ENCODE results near the gene GID8. TPM values are rescaled to one million over a fixed set of nuclear protein-coding genes. Genes with fewer than 3 reads are reported as not detected.

GID8 gene
- total RNA-seq, 1 experiment from 2014 or later, result 64.3 TPM

GRCh38 chr20:62984666-62985443, 46.9 kb downstream of the GID8 start:
- CTCF ChIA-PET, result interaction anchor here (1.4 kb wide), 1 partner anchor 12 kb away, joined by 7 read pairs; no protein-coding TSS in a partner anchor

GRCh38 chr20:62985444-62985778, 47.5 kb downstream of the GID8 start:
- H3K4me1 Mint-ChIP-seq (ENCODE audit: low read depth, unreplicated experiment), result no peaks in the 10 kb centered on the region
- no peak for DNase-seq
- peaks cover 100% of the 10 kb centered on the region for H3K27me3 Mint-ChIP-seq (ENCODE audit: unreplicated experiment)
- H3K27ac Mint-ChIP-seq (ENCODE audit: unreplicated experiment), result no peak overlapping the region
- TF ChIP-seq, protein P1, sequence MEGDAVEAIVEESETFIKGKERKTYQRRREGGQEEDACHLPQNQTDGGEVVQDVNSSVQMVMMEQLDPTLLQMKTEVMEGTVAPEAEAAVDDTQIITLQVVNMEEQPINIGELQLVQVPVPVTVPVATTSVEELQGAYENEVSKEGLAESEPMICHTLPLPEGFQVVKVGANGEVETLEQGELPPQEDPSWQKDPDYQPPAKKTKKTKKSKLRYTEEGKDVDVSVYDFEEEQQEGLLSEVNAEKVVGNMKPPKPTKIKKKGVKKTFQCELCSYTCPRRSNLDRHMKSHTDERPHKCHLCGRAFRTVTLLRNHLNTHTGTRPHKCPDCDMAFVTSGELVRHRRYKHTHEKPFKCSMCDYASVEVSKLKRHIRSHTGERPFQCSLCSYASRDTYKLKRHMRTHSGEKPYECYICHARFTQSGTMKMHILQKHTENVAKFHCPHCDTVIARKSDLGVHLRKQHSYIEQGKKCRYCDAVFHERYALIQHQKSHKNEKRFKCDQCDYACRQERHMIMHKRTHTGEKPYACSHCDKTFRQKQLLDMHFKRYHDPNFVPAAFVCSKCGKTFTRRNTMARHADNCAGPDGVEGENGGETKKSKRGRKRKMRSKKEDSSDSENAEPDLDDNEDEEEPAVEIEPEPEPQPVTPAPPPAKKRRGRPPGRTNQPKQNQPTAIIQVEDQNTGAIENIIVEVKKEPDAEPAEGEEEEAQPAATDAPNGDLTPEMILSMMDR (IDR thresholded peaks at IDR 0.05; ENCODE audit: unreplicated experiment), result no peak
- no peak overlapping the region for H3K4me3 Mint-ChIP-seq (ENCODE audit: low read depth, unreplicated experiment)
- CTCF ChIA-PET, result interaction anchor here (0.6 kb wide), 1 partner anchor 13 kb away, joined by 3 read pairs; no protein-coding TSS in a partner anchor
- H3K36me3 Mint-ChIP-seq (ENCODE audit: insufficient read depth, unreplicated experiment), result peaks cover 9% of the 10 kb centered on the region
- intact Hi-C loops (cut with micrococcal nuclease; ENCODE audit: unreplicated experiment), result no loop called here
- no peaks in the 10 kb centered on the region for H3K9me3 Mint-ChIP-seq (ENCODE audit: low read depth, unreplicated experiment)
- BruUV-seq (replicated peaks), result no TSS peak

More at GRCh38 chr20:62984666-62985443, 46.9 kb downstream of the GID8 start:
- Mint-ChIP-seq H3K4me1 (ENCODE audit: low read depth, unreplicated experiment) (no peaks in the 10 kb centered on the region), H3K9me3 (ENCODE audit: low read depth, unreplicated experiment) (no peaks in the 10 kb centered on the region), H3K27me3 (ENCODE audit: unreplicated experiment) (peaks cover 100% of the 10 kb centered on the region), H3K36me3 (ENCODE audit: insufficient read depth, unreplicated experiment) (peaks cover 9% of the 10 kb centered on the region), H3K4me3 (ENCODE audit: low read depth, unreplicated experiment) (no peak overlapping the region), H3K27ac (ENCODE audit: unreplicated experiment) (no peak overlapping the region)
- BruUV-seq (replicated peaks), result no TSS peak
- intact Hi-C loops (cut with micrococcal nuclease; ENCODE audit: unreplicated experiment), result no loop called here
- DNase-seq, result no peak
- TF ChIP-seq, protein P1 (IDR thresholded peaks at IDR 0.05; ENCODE audit: unreplicated experiment), result no peak

GRCh38 chr20:62986257-62986800, 48.4 kb downstream of the GID8 start:
- peaks cover 6% of the 10 kb centered on the region for H3K36me3 Mint-ChIP-seq (ENCODE audit: insufficient read depth, unreplicated experiment)
- DNase-seq, result no peak
- H3K27ac Mint-ChIP-seq (ENCODE audit: unreplicated experiment), result no peak overlapping the region
- intact Hi-C loops (cut with micrococcal nuclease; ENCODE audit: unreplicated experiment), result no loop called here
- no TSS peak for BruUV-seq (replicated peaks)
- H3K4me3 Mint-ChIP-seq (ENCODE audit: low read depth, unreplicated experiment), result no peak overlapping the region
- peaks cover 100% of the 10 kb centered on the region for H3K27me3 Mint-ChIP-seq (ENCODE audit: unreplicated experiment)
- no peaks in the 10 kb centered on the region for H3K9me3 Mint-ChIP-seq (ENCODE audit: low read depth, unreplicated experiment)
- CTCF ChIA-PET, result interaction anchor here (0.6 kb wide), 1 partner anchor 14 kb away, joined by 3 read pairs; no protein-coding TSS in a partner anchor
- no peaks in the 10 kb centered on the region for H3K4me1 Mint-ChIP-seq (ENCODE audit: low read depth, unreplicated experiment)
- TF ChIP-seq, protein P1 (IDR thresholded peaks at IDR 0.05; ENCODE audit: unreplicated experiment), result no peak

- CTCF ChIA-PET, result interaction anchor here (0.7 kb wide), 3 partner anchors 12 to 224 kb away, joined by 3 to 5 read pairs (median 4); no protein-coding TSS in a partner anchor
- intact Hi-C loops (cut with micrococcal nuclease; ENCODE audit: unreplicated experiment), result no loop called here
- Mint-ChIP-seq H3K9me3 (ENCODE audit: low read depth, unreplicated experiment) (no peaks in the 10 kb centered on the region), H3K27ac (ENCODE audit: unreplicated experiment) (no peak overlapping the region), H3K4me3 (ENCODE audit: low read depth, unreplicated experiment) (no peak overlapping the region), H3K27me3 (ENCODE audit: unreplicated experiment) (peaks cover 100% of the 10 kb centered on the region), H3K36me3 (ENCODE audit: insufficient read depth, unreplicated experiment) (no peaks in the 10 kb centered on the region), H3K4me1 (ENCODE audit: low read depth, unreplicated experiment) (no peaks in the 10 kb centered on the region)
- TF ChIP-seq, protein P1 (IDR thresholded peaks at IDR 0.05; ENCODE audit: unreplicated experiment), result no peak
- DNase-seq, result no peak
- no TSS peak for BruUV-seq (replicated peaks)
Measured at GRCh38 chr20:62987114-62987513, 49.2 kb downstream of the GID8 start.

All from Calu3 (cell line).